Small intestine (tissue), 7 donors: Measurements from ENCODE around the gene ZNF710. TPM values are rescaled to one million over a fixed set of nuclear protein-coding genes. Genes with fewer than 3 reads are reported as not detected.

ENCODE experiments used
- DNase-seq, 2 donors: peaks; one replicate each; pipeline versions ENCODE4 v3.0.0 to v3.0.0-alpha.2; 2013
- FAIRE-seq: peaks from 2 replicates; lab custom pipeline; 2012; peaks lifted over from hg19 to GRCh38; lab: Jason Lieb, UNC
- H3K27ac ChIP-seq, 3 donors: one replicate each; pipeline ENCODE4 v1.5.1; 2013; ENCODE audit warnings: low read length in 2 of 3, mild to moderate bottlenecking in 2 of 3, control low read depth in 1 of 3, inconsistent platforms in 1 of 3, low read depth in 1 of 3, moderate library complexity in 1 of 3
- H3K27me3 ChIP-seq, 3 donors: one replicate each; pipeline ENCODE4 v1.6.1; 2013; ENCODE audit warnings: low read length in 3 of 3, inconsistent platforms in 1 of 3; ENCODE audit not compliant: control insufficient read depth in 3 of 3, insufficient read depth in 3 of 3
- H3K36me3 ChIP-seq, 3 donors: one replicate each; pipeline ENCODE4 v1.6.1; 2013; ENCODE audit warnings: low read length in 3 of 3, inconsistent platforms in 1 of 3, low read depth in 1 of 3, mild to moderate bottlenecking in 1 of 3, moderate library complexity in 1 of 3; ENCODE audit not compliant: control insufficient read depth in 3 of 3, insufficient read depth in 2 of 3
- H3K4me1 ChIP-seq, 3 donors: one replicate each; pipeline ENCODE4 v1.6.1; 2013; ENCODE audit warnings: low read length in 2 of 3, inconsistent platforms in 1 of 3, low read depth in 1 of 3, mild to moderate bottlenecking in 1 of 3, moderate library complexity in 1 of 3; ENCODE audit not compliant: control insufficient read depth in 3 of 3, insufficient read depth in 2 of 3
- H3K4me3 ChIP-seq, 3 donors: one replicate each; pipeline ENCODE4 v1.5.1; 2013; ENCODE audit warnings: low read length in 3 of 3, control low read depth in 1 of 3, inconsistent platforms in 1 of 3, low read depth in 1 of 3, mild to moderate bottlenecking in 1 of 3, moderate library complexity in 1 of 3
- H3K9me3 ChIP-seq, 2 donors: one replicate each; pipeline ENCODE4 v1.6.1; 2013; ENCODE audit warnings: low read depth in 1 of 2, low read length in 1 of 2; ENCODE audit not compliant: control insufficient read depth in 2 of 2, insufficient read depth in 1 of 2
- WGBS, 3 donors: extraction: QIAGEN DNeasy Blood & Tissue Kit; methylation state at CpG; one replicate each; pipeline ENCODE4 v1.1.7; 2013; 5-methylcytosine and 5-hydroxymethylcytosine counted together
- polyA plus RNA-seq, 4 donors: library from polyadenylated mRNA; stranded (reverse) in 3 of 4; unstranded in 1 of 4; fragments of 200-250 nt in 3 of 4; fragments of 120-200 nt in 1 of 4; gene quantifications; one replicate each; pipeline versions ENCODE4 v1.2.1 to v1.2.3, GENCODE V29; 2013
- donor health status: healthy with polysubstance abuse.
- donor health status: control.
- donor health status: control.
- donor health status: Bipolar disorder and iron deficiency.
- donor health status: healthy.

ZNF710 gene
- polyA plus RNA-seq, 4 donors: 10.3 to 26.4 (median 18.8) TPM

DNA sequence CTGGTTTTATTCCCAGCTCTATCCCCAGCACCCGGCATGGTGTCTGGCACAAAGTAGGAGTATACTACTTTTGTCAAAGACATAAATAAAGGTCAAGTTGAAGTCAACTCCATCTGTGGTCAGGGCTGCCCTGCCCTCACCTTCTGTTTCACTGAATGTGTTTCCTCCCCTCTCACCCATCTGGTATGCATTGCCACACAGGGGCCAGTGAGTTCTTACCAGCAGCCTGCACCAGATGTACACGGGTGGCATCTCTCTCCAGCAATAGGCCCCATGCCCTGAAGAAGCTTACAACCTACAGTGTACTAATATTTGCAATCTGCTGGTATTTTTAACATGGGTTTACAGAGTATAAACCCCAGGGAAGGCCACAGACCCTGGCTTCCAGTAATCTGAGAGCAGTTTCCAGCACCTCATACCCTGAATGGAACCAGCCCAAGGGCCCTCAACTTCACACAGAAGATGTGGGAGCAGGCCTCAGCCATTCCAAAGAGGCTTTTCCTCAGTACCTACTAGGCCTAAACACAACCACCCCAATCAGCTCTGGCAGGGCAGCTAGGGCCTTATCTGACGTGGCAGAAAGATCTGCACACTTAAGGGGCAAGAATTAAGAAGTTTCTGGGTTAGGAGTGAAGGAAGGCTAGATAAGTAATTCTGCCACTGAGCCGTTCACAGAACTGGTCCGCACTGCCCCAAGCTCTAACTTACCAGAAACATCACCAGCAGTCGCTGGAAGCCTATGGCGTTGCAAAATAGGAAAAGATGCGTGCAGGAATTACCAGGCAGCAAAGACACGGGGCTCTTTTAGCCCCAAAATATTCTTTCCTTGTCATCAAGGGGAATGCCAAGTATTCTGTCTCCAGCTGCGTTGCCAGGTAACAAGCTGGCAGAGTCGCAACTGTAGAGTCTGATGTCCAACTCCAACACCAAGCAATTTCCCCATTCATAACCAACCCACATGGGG lies 99.0 kb downstream of the ZNF710 start:
- Histone ChIP-seq H3K27me3 (no peaks in the 10 kb centered on the region), H3K36me3 (peaks cover 0 to 14% (median 0%) of the 10 kb centered on the region in 3 donors), H3K4me3 (no peak overlapping the region), H3K27ac (peak overlapping the region in 2 of 3 donors; percentile 72 to 95), H3K9me3 (no peaks in the 10 kb centered on the region), H3K4me1 (peaks cover 6 to 37% (median 20%) of the 10 kb centered on the region in 3 donors)
- no peak for FAIRE-seq
- WGBS, 3 donors: 17 to 52% (median 22%) methylated on average over 11 of the region's 11 CpGs
- DNase-seq: peak; percentile 32 to 77

DNA sequence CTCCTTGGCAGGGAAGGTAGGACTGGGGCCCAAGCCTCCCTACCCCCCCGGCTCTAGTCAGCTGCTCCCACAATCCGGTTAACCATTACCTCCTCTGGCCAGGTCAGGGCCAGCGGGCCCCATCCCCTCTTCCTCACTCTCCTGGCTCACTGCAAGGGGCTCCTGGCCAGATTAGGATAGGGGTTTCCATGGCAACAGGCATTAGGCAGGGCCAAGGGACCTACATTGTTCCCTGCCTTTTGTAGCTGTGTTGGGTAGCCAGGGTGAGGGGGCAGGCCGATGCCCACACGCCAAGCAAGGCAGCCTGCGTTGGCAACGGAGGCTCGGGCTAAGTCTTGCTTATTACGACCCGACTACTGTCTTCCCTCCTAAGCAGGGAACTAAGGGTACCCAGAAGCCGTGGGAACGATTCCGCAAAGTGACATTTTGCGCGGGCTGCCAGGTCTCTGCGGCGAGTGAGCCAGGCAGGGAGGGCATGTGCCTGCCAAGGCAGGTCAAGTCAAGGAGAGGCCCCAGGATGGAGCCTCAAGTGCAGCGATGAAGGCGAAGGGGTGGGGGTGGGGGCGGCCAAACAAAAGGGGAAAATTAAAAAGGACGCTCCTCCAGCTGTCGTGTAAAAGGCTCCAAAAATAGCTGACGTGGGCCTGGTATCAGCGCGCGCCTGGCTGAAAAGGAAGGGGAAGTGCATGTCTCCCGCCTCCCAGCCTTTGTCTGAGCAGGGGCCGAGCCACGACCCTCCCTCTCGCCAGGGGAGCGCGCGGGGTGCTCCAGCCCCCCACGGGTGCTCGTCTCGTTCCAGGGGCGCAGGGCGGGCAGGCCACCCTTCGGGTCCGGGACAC lies 100.2 kb downstream of the ZNF710 start:
- peak overlapping the region; percentile 76 to 95 (median 93) for H3K27ac ChIP-seq
- WGBS, 3 donors: 1 to 6% (median 3%) methylated on average over 36 to 40 of the region's 40 CpGs
- FAIRE-seq: no peak

DNA sequence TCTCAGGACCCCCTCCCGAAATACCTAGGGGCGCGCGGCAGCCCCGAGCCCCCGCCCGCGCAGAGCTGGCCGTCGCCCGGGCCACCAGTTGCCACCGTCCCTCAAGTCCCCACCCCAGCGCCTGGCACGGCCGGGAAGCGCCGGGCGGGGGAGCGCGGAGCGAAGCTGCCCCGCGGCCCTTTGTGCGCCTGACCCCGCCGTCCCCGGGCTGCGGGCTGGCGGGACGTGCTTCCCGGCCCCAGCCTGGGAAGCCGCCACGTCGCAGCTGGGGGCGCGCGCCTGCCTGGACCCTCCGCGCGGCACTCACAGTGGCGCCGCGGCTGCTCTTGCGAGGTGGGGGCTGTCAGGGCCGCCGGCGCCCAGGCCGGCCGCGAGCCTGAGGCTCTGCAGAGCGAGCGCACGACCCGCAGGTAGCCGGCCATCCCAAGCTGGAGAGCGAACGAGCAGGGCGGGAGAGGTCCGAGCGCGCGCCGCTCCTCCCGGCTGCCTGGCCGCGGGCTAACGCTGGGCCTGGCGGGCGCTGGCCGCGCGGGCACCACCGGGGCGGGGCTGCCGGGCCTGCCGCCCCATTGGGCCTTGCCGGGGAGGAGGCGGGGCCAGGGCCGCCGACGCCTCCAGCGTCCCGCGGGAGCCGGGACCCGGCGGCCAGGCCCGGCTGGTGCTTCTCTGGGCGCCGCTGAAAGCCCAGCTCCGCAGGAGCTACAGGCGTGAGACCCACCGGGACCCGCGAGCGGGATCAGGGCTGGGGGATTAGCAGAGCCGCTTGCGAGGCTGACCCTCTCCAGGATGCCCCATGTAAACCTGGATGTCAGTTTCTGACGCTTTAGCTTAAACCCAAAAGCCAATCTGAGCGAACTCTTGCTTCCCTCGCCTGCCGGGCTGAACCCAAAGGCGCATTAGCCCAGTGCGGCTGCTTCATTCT lies 101.1 kb downstream of the ZNF710 start, which contains the start of gene IDH2:
TSS of gene IDH2 (minus strand) at position 500 of the 922 bp plus-strand sequence. CDS start at position 422, 78 bp downstream.
- DNase-seq: peak; percentile 83 to 93
- Histone ChIP-seq H3K9me3 (no peaks in the 10 kb centered on the region), H3K36me3 (peaks cover 0 to 10% (median 0%) of the 10 kb centered on the region in 3 donors), H3K4me1 (peaks cover 6 to 33% (median 24%) of the 10 kb centered on the region in 3 donors), H3K27ac (peak within 1 kb of the TSS; percentile 80 to 95 (median 93)), H3K27me3 (no peaks in the 10 kb centered on the region), H3K4me3 (peak within 1 kb of the TSS; percentile 72 to 94 (median 82))
- FAIRE-seq: no peak
- 0% methylated on average over 63 to 104 of the region's 104 CpGs for WGBS, 3 donors

More for the DNA sequence above, 100.2 kb downstream of the ZNF710 start:
- H3K4me1 ChIP-seq: peaks cover 6 to 33% (median 19%) of the 10 kb centered on the region in 3 donors
- H3K27me3 ChIP-seq: no peaks in the 10 kb centered on the region
- DNase-seq: peak in 1 of 2 donors; percentile 56
- H3K9me3 ChIP-seq: no peaks in the 10 kb centered on the region
- peak overlapping the region; percentile 72 to 94 (median 82) for H3K4me3 ChIP-seq
- peaks cover 0 to 10% (median 0%) of the 10 kb centered on the region in 3 donors for H3K36me3 ChIP-seq

DNA sequence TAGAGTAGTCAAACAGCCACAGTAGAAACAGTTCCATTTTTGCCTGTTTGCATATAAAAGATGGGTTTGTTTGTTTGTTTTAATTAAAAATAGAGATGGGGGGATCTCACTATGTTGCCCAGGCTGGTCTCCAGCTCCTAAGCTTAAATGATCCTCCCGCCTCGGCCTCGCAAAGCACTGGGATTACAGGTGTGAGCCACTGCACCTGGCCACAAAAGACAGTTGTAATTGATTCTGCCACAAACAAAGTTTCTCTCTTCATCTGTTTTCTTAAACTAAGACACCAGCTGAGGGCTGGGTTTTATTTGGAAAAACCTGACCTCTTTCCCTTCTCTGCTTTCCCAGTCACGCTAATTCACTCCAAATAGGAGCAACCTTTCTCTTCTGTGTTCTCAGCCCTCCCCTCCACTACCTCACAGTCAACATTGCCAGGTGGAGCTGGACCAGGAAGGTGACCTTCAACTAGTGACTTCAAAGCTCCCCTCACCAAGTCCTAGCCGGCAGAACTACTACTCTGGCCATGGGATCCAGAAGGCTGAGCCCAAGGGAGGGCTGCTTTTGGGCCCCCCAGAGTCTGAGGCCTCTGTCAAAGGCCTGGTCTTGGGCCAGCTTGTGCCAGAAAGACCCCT lies 102.7 kb downstream of the ZNF710 start:
- Histone ChIP-seq H3K27ac (peak overlapping the region in 1 of 3 donors; percentile 27), H3K4me3 (no peak overlapping the region), H3K27me3 (no peaks in the 10 kb centered on the region), H3K9me3 (no peaks in the 10 kb centered on the region), H3K36me3 (peaks cover 0 to 10% (median 0%) of the 10 kb centered on the region in 3 donors), H3K4me1 (peaks cover 2 to 27% (median 17%) of the 10 kb centered on the region in 3 donors)
- WGBS, 3 donors: 41 to 72% (median 62%) methylated on average over 5 of the region's 5 CpGs
- FAIRE-seq (no peak), DNase-seq (peak; percentile 33 to 50)

DNA sequence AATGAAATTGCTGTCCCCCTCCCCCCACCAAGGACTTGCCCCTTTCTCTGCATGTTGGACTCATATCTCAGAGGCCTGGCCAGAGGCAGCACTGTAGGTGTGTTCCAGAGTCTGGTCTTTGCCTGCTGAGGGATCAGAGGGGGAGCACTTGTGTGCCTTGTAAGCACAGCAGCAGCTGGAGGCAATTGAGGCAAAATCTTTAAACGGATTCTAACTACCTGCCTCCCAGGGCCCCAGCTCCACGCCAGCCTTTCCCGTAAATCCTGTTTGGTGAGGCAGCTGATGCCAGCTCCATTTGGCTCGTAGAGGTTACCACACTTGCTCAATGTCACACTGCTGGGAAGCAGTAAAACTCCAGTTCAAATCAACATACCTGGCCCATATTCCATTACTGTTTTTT lies 103.4 kb downstream of the ZNF710 start:
- peak overlapping the region in 1 of 3 donors; percentile 27 for H3K27ac ChIP-seq
- no peak overlapping the region for H3K4me3 ChIP-seq
- no peaks in the 10 kb centered on the region for H3K9me3 ChIP-seq
- 23 to 62% (median 56%) methylated on average over 4 of the region's 4 CpGs for WGBS, 3 donors
- peaks cover 2 to 27% (median 16%) of the 10 kb centered on the region in 3 donors for H3K4me1 ChIP-seq
- peaks cover 0 to 7% (median 0%) of the 10 kb centered on the region in 3 donors for H3K36me3 ChIP-seq
- no peak for DNase-seq
- FAIRE-seq: no peak
- H3K27me3 ChIP-seq: no peaks in the 10 kb centered on the region

DNA sequence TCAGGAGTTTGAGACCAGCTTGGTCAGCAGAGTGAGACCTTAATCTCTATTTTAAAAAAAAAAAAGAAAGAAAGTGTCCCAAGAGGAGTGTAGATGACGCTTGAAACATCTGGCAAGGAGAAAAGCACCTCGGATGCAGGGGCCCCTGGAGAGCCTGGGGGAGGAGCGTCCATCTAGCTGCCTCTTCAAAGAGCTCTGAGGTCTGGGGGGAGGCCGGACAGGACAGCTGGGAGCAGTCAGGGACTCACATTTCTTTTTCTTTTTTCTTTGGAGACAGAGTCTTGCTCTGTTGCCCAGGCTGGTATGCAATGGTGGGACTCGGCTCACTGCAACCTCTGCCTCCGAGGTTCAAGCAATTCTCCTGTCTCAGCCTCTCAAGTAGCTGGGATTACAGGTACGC lies 104.4 kb downstream of the ZNF710 start:
- Histone ChIP-seq H3K36me3 (peaks cover 0 to 2% (median 0%) of the 10 kb centered on the region in 3 donors), H3K9me3 (no peaks in the 10 kb centered on the region), H3K27ac (no peak overlapping the region), H3K27me3 (no peaks in the 10 kb centered on the region), H3K4me1 (peaks cover under 1 to 22% (median 12%) of the 10 kb centered on the region in 3 donors), H3K4me3 (no peak overlapping the region)
- 86 to 92% (median 87%) methylated on average over 7 of the region's 7 CpGs for WGBS, 3 donors
- no peak for FAIRE-seq
- DNase-seq: no peak

DNA sequence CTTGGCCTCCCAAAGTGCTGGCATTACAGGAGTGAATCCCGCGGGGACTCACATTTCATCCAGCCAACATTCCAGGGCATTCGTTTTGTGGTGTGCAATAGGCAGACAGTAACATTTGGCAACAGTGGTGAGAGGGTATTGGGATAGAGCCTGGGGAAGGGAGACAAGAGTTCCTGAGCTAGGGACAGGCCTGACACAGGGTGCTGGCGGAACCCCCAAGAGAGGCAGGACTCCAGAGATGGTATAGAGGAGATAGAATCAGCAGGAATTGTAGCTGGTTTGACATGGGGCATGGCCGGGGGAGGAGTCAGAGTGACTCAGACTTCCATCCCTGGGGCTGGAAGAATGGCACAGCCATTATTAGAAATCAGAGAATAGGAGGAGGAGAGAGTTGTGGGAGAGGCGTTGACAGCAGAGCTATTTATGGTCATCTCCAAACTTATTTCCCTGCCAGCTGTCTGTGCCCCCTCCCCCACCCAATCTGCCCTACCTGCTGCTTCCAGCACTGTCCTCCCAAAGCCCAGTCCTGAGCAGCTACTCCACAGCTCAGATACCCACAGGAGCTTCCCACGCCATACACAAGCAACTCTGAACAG lies 105.5 kb downstream of the ZNF710 start:
- H3K4me1 ChIP-seq: peaks cover 0 to 11% (median 6%) of the 10 kb centered on the region in 3 donors
- H3K27ac ChIP-seq: no peak overlapping the region
- H3K9me3 ChIP-seq: no peaks in the 10 kb centered on the region
- FAIRE-seq (no peak), DNase-seq (peak in 1 of 2 donors; percentile 54)
- H3K4me3 ChIP-seq: no peak overlapping the region
- 56 to 66% (median 59%) methylated on average over 7 of the region's 7 CpGs for WGBS, 3 donors
- no peaks in the 10 kb centered on the region for H3K27me3 ChIP-seq
- no peaks in the 10 kb centered on the region for H3K36me3 ChIP-seq
